HEK293T (cell line): ENCODE results near the gene HSD17B8.

Experiments
- BHLHE40 ChIP-seq: fragments of 450-650 bp; IDR thresholded peaks from 2 replicates; pipeline ENCODE4 v1.6.1; 2016; ENCODE audit warnings: mild to moderate bottlenecking, moderate library complexity, borderline replicate concordance
- FOXK2 ChIP-seq: fragments of 450-650 bp; IDR thresholded peaks from 2 replicates; pipeline ENCODE4 v1.6.1; 2016; ENCODE audit warnings: mild to moderate bottlenecking
- FOXM1 ChIP-seq: fragments of 450-650 bp; IDR thresholded peaks from 2 replicates; pipeline ENCODE4 v1.6.1; 2017; ENCODE audit warnings: mild to moderate bottlenecking, borderline replicate concordance
- LEF1 ChIP-seq: fragments of 450-650 bp; IDR thresholded peaks from 2 replicates; pipeline ENCODE4 v1.6.1; 2017; ENCODE audit warnings: mild to moderate bottlenecking, borderline replicate concordance
- PKNOX1 ChIP-seq: fragments of 450-650 bp; IDR thresholded peaks from 2 replicates; pipeline ENCODE4 v1.6.1; 2016
- SP1 ChIP-seq: fragments of 450-650 bp; IDR thresholded peaks from 2 replicates; pipeline ENCODE4 v1.6.1; 2017
- TARDBP ChIP-seq: fragments of 450-650 bp; IDR thresholded peaks from 2 replicates; pipeline ENCODE4 v1.6.1; 2016
- ZNF384 ChIP-seq: fragments of 450-650 bp; IDR thresholded peaks from 2 replicates; pipeline ENCODE4 v1.6.1; 2016

GRCh38 chr6:33156561-33156960, 47.9 kb upstream of the HSD17B8 start:
- TF ChIP-seq BHLHE40 = no peak
- TF ChIP-seq LEF1 = no peak
- no peak for TF ChIP-seq FOXM1
- no peak for TF ChIP-seq TARDBP
- no peak for TF ChIP-seq PKNOX1
- no peak for TF ChIP-seq SP1
- TF ChIP-seq FOXK2 = no peak
- TF ChIP-seq ZNF384 = no peak
